GM18507 (cell line): ENCODE measurements around the gene FAM236C.
"Not testable (repeated sequence)": the region's sequence is repeated elsewhere in the genome, so short reads cannot be mapped to it uniquely, and the experiment has no call there.

ENCODE experiments used
- DNase-seq: peaks from one replicate; pipeline ENCODE4 v3.0.0; 2011; ENCODE audit warnings: low read depth; ENCODE audit not compliant: insufficient read length; ENCODE audit errors: extremely low spot score
- FAIRE-seq: peaks from 2 replicates; lab custom pipeline; 2011; peaks lifted over from hg19 to GRCh38; lab: Jason Lieb, UNC

The FAM236C gene

DNA sequence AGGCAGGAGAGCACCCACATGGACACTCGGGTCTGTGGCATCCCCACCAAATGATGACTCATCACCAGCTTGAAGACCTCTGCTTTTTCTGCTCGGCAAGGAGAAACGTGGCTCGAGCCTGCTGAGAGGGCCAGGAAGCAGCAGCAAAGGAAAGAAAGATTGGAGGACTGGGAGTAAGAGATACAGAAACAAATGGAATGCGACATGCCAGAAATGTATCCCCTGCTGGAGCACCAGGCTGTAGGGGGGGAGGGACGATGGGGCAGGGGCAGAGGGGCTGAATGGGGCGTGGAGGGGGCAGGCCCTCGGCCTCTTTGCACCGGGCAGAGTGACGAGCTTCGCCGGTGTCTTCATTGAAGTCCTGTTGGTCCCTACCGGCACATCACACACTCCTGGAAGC lies at the start of gene FAM236C:
Gene FAM236C (plus strand): TSS at position 301 of the 400 bp plus-strand sequence. CDS start 100 bp downstream, outside the sequence.
- not testable (repeated sequence) for FAIRE-seq, DNase-seq

- not testable (repeated sequence) for DNase-seq, FAIRE-seq
Measured at GRCh38 chrX:72882898-72883297, 29.5 kb upstream of the FAM236C start.

- not testable (repeated sequence) for DNase-seq, FAIRE-seq
Measured at GRCh38 chrX:72889740-72890139, 22.7 kb upstream of the FAM236C start.

DNA sequence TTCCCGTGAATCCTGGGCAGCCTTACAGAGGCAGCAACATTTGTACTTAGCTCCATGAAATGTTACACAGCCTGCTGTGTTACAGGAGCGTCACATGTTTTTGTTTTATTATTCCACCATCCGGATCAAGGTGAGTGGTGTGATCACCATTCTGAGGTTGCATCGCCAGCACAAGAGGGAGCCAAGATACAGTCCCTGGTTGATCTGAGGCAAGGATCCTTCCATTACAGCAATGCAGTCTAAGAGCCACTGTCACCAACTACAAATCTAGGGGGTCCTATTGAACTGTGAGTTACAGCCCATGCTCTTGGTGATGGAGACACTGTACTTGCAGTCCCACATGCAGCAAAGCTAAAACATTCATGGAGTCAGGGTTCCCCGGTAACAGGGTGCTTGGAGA lies 3.7 kb downstream of the FAM236C start:
- not testable (repeated sequence) for FAIRE-seq, DNase-seq

DNA sequence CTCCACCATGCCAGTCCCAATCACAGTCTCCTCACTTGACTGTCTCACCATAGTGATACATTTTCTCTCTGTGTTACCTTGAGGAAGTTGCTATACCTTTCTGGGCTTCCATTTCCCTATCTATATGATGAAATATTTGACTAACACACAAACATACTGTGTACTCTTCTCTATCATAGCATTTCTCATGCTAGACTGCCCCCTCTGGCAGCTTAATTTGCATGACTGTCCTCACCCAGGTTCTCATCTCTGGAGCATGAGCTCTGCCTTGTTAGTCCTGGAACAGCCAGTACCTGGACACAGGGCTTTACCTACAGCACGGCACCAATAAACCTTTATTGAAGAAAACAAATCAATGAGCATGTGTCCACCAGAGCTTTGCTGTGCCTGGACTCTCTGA lies 19.9 kb downstream of the FAM236C start:
- not testable (repeated sequence) for FAIRE-seq, DNase-seq

DNA sequence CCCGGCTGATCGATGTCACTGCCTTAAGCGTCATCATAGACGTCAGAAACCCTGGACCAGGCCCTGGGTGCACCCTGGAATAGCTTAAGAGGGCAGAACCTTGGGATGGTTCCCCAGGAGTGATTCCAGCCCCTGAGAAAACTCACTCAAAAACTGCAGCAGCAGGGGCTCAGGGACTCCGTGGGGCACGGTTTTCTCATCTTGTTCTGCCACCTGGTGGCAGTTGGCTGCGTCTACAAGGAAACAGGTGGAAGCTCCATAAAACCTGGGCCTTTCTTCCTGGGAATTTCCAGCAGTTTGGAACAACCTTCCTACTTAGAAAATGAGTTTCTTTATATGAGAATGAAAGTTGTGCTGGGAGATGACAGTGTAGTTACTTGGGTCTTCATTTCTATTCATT lies 24.0 kb downstream of the FAM236C start:
- peak; percentile 86 for FAIRE-seq
- not testable (repeated sequence) for DNase-seq

DNA sequence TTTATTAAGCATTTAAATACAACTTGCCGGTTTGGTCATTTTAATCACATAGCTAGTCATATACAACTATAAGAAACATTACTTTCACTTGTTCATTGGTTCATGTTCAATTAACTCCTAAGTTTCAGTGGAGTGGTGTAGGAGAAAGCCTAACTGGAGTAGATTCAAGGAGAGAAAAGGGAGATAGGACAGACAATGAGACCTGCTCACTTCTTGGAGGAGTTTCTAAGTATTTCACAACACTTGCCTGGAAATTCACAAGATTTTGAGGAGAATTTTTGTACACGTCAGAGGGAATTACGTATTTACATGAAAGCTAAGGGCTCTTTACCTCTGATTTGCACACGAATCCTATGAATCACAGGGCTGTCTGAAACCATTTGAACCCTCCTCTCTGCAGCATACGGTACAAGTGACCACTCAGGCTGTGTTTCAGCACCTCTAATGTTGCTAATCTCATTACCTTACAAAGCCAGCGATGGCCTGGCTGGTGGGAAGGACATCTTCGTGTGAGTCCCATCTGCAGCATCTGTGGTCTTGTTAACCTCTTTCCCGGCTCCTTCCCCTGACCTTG lies 24.6 kb downstream of the FAM236C start:
- peak; percentile 62 for FAIRE-seq
- DNase-seq, result not testable (repeated sequence)

- not testable (repeated sequence) for FAIRE-seq, DNase-seq
Measured at GRCh38 chrX:72937906-72938305, 25.5 kb downstream of the FAM236C start, which contains the start of gene FAM236A. TSS of gene FAM236A (plus strand) at chrX:72938206. CDS start at chrX:72938263, 57 bp downstream.

- DNase-seq, FAIRE-seq: not testable (repeated sequence)
Measured at GRCh38 chrX:72942272-72942671, 29.9 kb downstream of the FAM236C start.

DNA sequence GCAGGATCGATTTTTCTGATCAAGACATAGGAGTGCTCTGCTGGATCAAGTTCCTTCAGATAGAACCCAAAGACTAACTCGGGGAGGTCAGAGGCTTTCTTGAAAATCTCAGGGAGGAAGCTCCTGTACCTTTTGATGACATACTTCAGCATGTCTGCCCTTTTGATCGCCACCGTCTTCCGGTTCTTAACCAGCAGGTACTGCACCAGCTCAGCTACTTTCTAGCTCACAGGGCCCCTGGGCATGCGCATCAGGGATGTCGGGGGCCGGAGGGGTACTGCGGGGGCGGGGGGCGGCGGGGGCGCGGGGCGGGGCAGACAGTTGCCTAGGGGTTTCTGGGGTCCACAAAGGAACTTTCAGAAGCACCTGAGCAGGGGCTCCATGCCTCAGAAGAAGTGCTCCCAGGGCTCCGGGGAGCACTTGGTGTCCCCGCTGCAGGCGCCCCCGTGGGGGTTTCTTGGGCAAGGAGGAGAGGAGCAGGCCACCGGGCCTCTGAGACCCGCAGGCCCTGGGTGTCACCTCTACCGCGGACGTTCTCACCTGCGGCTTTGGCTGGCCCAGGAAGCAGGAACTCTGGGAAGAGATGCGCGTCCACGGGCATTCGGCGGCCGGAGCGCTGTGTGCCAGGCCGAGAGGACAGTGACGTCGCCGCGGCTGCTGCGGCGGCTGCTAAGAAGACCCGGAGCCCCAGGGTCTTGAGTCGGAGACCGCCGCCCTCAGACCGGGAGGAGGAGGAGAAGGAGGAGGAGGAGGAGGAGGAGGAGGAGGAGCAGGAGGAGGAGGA lies 30.8 kb downstream of the FAM236C start:
- FAIRE-seq, result peak; percentile 86

DNA sequence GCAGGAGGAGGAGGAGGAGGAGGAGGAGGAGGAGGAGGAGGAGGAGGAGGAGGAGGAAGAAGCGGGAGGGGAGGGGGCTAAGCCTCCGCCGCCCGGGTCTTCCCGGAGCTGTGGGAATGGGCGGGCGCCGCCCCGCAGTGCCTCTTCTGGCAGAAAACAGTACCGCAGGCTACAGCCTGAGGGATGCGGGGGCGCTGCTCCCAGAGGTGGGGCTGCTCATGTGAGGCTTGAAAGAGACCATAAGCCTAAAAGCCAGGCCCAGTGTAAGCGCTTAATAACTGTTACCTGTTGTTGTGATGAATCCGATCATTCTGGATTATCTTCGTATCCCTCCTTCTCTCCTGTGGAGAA lies 31.4 kb downstream of the FAM236C start, which contains the start of gene DMRTC1:
Gene DMRTC1 (minus strand): TSS at position 19 of the 351 bp plus-strand sequence. CDS start 68,143 bp downstream, outside the sequence.
- peak; percentile 86 for FAIRE-seq
- DNase-seq, result not testable (repeated sequence)

More for the DNA sequence above, 30.8 kb downstream of the FAM236C start:
- not testable (repeated sequence) for DNase-seq

- DNase-seq, FAIRE-seq: not testable (repeated sequence)
Measured at GRCh38 chrX:72959971-72960370, 47.6 kb downstream of the FAM236C start.
